Central memory CD4-positive, alpha-beta T cell (primary cell): ENCODE data around the gene SLC13A5.
"Not testable (repeated sequence)": the region's sequence is repeated elsewhere in the genome, so short reads cannot be mapped to it uniquely, and the experiment has no call there.

ENCODE experiments used
- DNase-seq: peaks from one replicate; pipeline ENCODE4 v3.0.0; 2022

SLC13A5 gene

GRCh38 chr17:6658411-6658810 lies 54.8 kb downstream of the SLC13A5 start:
- DNase-seq: not testable (repeated sequence)

- DNase-seq: no peak
Measured at GRCh38 chr17:6657633-6658287, 55.4 kb downstream of the SLC13A5 start.

GRCh38 chr17:6656797-6657632 lies 56.2 kb downstream of the SLC13A5 start:
- DNase-seq: peak; percentile 63

- DNase-seq: not testable (repeated sequence)
Measured at GRCh38 chr17:6655732-6656361, 57.3 kb downstream of the SLC13A5 start.

GRCh38 chr17:6654841-6655731 lies 58.1 kb downstream of the SLC13A5 start:
- DNase-seq: no peak

GRCh38 chr17:6651919-6652452 lies 61.2 kb downstream of the SLC13A5 start:
- peak; percentile 31 for DNase-seq

- peak; percentile 94 for DNase-seq
Measured at GRCh38 chr17:6651354-6651918, 61.7 kb downstream of the SLC13A5 start, which contains the start of the genes C17orf100 and MED31. Gene C17orf100, plus strand, starts transcription at chr17:6651762. Its CDS starts 152 bp downstream, at chr17:6651914. Gene MED31, minus strand, starts transcription at chr17:6651605. Its CDS starts 77 bp downstream, at chr17:6651528.

GRCh38 chr17:6648181-6648580 lies 65.0 kb downstream of the SLC13A5 start:
- DNase-seq: no peak

GRCh38 chr17:6643451-6644125 lies 69.6 kb downstream of the SLC13A5 start:
- DNase-seq: no peak

- no peak for DNase-seq
Measured at GRCh38 chr17:6642592-6642991, 70.6 kb downstream of the SLC13A5 start.

- peak; percentile 17 for DNase-seq
Measured at GRCh38 chr17:6641247-6641863, 71.8 kb downstream of the SLC13A5 start.

- DNase-seq: peak; percentile 86
Measured at GRCh38 chr17:6640536-6641246, 72.5 kb downstream of the SLC13A5 start, which contains the start of the genes KIAA0753 and TXNDC17. Gene KIAA0753, minus strand, starts transcription at chr17:6640711. Its CDS starts 5,608 bp downstream, at chr17:6635103. Gene TXNDC17, plus strand, starts transcription at chr17:6641060. Its CDS starts 23 bp downstream, at chr17:6641083.

GRCh38 chr17:6639586-6640535 lies 73.3 kb downstream of the SLC13A5 start:
- DNase-seq: no peak

GRCh38 chr17:6639014-6639585 lies 74.1 kb downstream of the SLC13A5 start:
- DNase-seq: no peak

GRCh38 chr17:6638046-6638908 lies 74.9 kb downstream of the SLC13A5 start:
- no peak for DNase-seq

GRCh38 chr17:6637458-6637840 lies 75.7 kb downstream of the SLC13A5 start:
- no peak for DNase-seq
